ENCODE measurements around the gene KRT38. TPM values are rescaled to one million over a fixed set of nuclear protein-coding genes. Genes with fewer than 3 reads are reported as not detected.
"Not testable (repeated sequence)": the region's sequence is repeated elsewhere in the genome, so short reads cannot be mapped to it uniquely, and the experiment has no call there.

KRT38 gene
- total RNA-seq, 2 experiments from 2014 or later: not detected

DNA sequence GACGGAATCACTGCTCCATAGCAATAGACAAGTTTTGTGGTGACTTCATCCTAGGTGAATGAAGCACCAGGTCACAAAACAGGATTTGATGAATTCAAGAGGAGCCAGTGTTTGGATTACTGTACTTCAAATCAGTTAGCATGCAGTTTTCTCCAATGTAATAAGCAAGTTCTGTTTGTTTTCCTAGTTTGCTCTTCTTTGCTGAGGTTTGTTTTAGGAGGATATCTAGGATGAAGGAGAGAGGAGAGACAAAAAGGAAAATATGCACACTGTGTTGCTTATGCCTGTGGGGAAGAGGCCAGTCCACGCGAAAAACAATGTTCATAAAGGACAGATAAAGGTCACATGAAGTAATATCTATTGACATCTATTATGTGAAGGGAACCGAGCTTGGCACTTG, 25.4 kb downstream of the KRT38 start:
- no peak for DNase-seq
- H3K27me3 Mint-ChIP-seq: peaks cover 2% of the 10 kb centered on the region
- no peak overlapping the region for H3K27ac Mint-ChIP-seq
- no peak overlapping the region for H3K4me3 Mint-ChIP-seq
- ATAC-seq: no peak
- CTCF ChIA-PET: interaction anchor here (0.9 kb wide), 1 partner anchor 233 kb away, joined by 3 read pairs; no protein-coding TSS in a partner anchor
- no peaks in the 10 kb centered on the region for H3K36me3 Mint-ChIP-seq
- H3K9me3 Mint-ChIP-seq (ENCODE audit: low read depth): no peaks in the 10 kb centered on the region
- no peaks in the 10 kb centered on the region for H3K4me1 Mint-ChIP-seq

- Mint-ChIP-seq H3K4me1 (peaks cover 2% of the 10 kb centered on the region), H3K36me3 (no peaks in the 10 kb centered on the region), H3K27ac (no peak overlapping the region), H3K9me3 (ENCODE audit: low read depth) (no peaks in the 10 kb centered on the region), H3K27me3 (peaks cover 2% of the 10 kb centered on the region), H3K4me3 (no peak overlapping the region)
- no peak for DNase-seq
- CTCF ChIA-PET: no interaction called here
- no peak for ATAC-seq
Measured at GRCh38 chr17:41413982-41414381, 26.8 kb downstream of the KRT38 start.

DNA sequence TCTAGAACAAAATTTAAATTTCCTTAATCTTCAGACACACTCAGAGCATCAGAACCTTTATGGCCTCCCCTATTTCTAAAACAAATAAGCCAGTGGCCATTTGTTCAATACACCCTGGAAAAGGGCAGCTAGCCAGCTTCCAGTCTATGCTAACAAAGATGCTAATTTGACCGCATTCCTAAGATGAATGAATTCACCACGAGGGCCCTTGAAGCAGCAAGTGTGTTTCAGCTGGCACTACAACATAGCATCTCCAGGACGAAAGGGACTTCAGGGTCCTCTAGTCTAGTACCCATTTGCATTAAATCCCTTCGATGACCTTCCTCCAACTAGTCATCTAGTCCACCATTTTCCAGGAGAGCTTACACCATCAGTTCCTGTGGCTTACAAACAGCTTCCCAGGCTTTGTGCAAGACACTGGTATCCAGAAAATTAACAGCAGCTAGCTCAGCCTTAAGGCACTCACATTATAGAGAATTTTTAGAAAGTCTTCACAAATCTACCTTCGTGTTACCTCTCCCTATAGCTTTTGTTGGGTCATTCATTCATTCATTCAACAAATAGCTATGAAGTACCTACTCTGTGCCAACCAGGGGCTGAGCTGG, 27.3 kb downstream of the KRT38 start:
- peaks cover 3% of the 10 kb centered on the region for H3K4me1 Mint-ChIP-seq
- CTCF ChIA-PET: interaction anchor here (1.2 kb wide), 1 partner anchor 249 kb away, joined by 3 read pairs; no protein-coding TSS in a partner anchor
- DNase-seq (no peak), ATAC-seq (no peak)
- H3K4me3 Mint-ChIP-seq: no peak overlapping the region
- H3K9me3 Mint-ChIP-seq (ENCODE audit: low read depth): no peaks in the 10 kb centered on the region
- no peak overlapping the region for H3K27ac Mint-ChIP-seq
- no peaks in the 10 kb centered on the region for H3K36me3 Mint-ChIP-seq
- H3K27me3 Mint-ChIP-seq: peaks cover 2% of the 10 kb centered on the region

DNA sequence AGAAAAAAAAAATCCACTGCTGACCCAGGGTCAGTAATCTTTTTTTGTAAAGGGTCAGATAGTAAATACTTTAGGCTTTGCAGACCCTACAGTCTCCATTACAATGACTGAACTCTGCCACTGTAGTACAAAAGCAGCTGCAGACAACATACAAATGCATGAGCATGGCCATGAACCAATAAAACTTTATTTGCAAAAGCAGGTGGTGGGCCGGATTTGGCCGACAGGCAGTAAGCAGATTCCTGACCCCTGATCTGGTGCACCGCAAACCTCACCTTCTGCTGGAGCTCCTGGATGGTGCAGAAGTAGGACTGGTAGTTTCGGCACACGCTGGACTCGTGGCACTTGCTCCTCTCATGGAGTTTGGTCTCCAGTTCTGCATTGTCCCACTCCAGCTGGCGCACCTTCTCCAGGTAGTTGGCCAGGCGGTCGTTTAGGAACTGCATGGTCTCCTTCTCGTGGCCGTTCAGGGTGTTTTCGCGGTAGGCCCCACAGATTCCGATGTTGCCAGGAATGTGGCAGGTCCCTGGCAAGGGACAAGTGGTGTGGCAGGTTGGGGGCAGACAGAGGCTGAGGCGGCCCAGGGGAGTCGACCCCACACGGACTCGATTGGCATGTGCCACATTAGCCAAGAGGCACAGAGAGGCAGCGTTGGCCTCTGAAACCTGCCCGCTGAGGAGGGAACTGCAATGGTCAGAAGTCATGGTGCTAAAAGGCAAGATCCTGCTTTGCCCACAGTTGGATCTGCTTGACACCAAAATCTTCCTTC, 29.5 kb downstream of the KRT38 start:
- H3K4me1 Mint-ChIP-seq: peaks cover 3% of the 10 kb centered on the region
- no peak overlapping the region for H3K4me3 Mint-ChIP-seq
- ATAC-seq: no peak
- no peaks in the 10 kb centered on the region for H3K36me3 Mint-ChIP-seq
- H3K27ac Mint-ChIP-seq: no peak overlapping the region
- CTCF ChIA-PET: interaction anchor here (1.5 kb wide), 1 partner anchor 12 kb away, joined by 3 read pairs; no protein-coding TSS in a partner anchor
- H3K27me3 Mint-ChIP-seq: peaks cover 2% of the 10 kb centered on the region
- DNase-seq: no peak
- H3K9me3 Mint-ChIP-seq (ENCODE audit: low read depth): no peaks in the 10 kb centered on the region

GRCh38 chr17:41407226-41407625, 33.6 kb downstream of the KRT38 start:
- Mint-ChIP-seq H3K4me3 (no peak overlapping the region), H3K4me1 (peaks cover 25% of the 10 kb centered on the region), H3K27ac (no peak overlapping the region), H3K27me3 (peaks cover 2% of the 10 kb centered on the region), H3K36me3 (no peaks in the 10 kb centered on the region), H3K9me3 (ENCODE audit: low read depth) (no peaks in the 10 kb centered on the region)
- DNase-seq (no peak), ATAC-seq (no peak)
- CTCF ChIA-PET: no interaction called here

DNA sequence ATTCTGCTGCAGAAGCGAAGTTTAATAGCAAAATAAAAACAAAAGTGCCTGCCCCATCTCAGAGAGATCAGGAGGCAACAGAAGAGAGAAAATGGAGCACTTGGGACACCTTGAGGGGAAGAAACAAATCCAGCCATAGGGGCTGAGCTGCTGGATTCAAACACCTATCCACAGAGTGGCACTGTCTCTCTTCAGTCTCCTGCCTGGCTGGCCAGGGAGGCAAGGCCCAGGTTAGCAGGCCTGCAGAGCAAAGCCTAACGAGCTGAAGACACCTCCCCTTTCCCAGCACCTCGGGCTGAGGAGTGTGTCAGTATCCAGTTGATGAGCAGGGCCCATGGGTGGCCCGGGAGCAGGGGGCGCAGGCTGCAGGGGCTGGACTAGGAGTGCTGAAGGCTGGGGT, 34.6 kb downstream of the KRT38 start:
- Mint-ChIP-seq H3K36me3 (no peaks in the 10 kb centered on the region), H3K4me3 (no peak overlapping the region), H3K9me3 (ENCODE audit: low read depth) (no peaks in the 10 kb centered on the region), H3K27me3 (no peaks in the 10 kb centered on the region), H3K27ac (no peak overlapping the region), H3K4me1 (peaks cover 27% of the 10 kb centered on the region)
- CTCF ChIA-PET: interaction anchor here (2.5 kb wide), 1 partner anchor 257 kb away, joined by 8 read pairs; no protein-coding TSS in a partner anchor
- no peak for DNase-seq
- no peak for ATAC-seq

DNA sequence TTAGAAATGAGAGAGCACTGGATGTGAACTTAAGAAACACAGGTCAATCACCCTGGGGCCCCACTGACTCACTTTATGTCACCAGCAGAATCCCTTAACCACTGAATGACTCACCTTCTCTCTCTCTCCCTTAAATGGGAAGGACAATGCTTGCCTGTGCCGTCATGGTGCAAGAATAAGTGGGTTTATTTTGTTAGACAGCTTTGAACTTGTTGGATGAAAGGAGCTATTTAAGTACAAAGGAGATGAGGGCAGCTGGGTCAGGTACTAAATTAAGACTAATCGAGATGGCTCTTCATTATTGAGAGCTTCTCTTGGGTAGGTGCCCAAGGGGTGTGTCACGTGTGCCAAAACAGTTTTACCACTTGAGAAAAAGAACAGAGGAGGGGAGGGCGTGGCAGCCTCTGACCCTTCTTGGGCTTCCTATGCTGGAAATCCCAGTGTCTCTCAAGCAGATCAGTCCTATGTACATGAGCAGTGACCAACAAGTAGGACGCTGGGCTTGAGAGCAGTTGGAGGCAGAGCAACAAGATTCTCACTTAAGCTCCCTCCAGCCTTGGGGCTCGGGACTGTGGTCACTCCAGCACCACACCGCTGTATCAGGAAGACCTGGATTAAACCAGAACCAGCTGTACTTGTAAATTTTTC, 36.6 kb downstream of the KRT38 start:
- DNase-seq (peak; percentile 62), ATAC-seq (peak; percentile 85)
- CTCF ChIA-PET: interaction anchor here (0.9 to 2.5 kb wide), 5 partner anchors 75 to 547 kb away, joined by 3 to 8 read pairs (median 4); no protein-coding TSS in a partner anchor
- Mint-ChIP-seq H3K27ac (peak overlapping the region; percentile 15), H3K36me3 (no peaks in the 10 kb centered on the region), H3K27me3 (no peaks in the 10 kb centered on the region), H3K4me1 (peaks cover 27% of the 10 kb centered on the region), H3K4me3 (no peak overlapping the region), H3K9me3 (ENCODE audit: low read depth) (no peaks in the 10 kb centered on the region)

DNA sequence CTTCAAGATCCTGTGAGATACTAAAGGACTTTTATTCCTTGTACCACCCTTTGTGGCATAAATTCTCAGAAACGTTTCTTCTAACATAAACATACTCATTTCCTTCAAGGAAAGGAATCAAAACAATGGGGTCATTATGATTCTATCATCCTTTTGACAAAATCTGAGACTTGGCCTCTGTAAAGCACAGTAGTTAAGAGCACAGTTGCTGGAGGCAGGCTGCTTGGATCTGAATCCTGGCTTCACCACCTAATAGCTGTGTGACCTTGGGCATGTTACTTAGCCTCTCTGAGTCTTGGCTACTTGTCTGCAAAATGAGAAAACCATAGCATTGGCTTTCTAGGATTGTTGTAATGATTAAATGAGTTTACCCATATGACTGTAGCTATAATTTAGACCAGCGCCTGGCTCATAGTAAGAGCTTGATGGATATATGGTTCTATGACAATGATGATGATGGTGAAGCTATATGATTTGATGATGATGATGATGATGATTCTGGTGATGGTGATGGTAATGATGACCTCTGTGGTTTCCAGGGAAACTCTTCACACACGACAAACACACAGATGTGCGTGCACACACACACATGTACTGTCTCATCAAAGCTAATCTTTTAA, 37.3 kb downstream of the KRT38 start:
- CTCF ChIA-PET: interaction anchor here (0.8 to 2.5 kb wide), 5 partner anchors 74 to 547 kb away, joined by 3 to 8 read pairs (median 4); no protein-coding TSS in a partner anchor
- DNase-seq: no peak
- Mint-ChIP-seq H3K27ac (peak overlapping the region; percentile 13), H3K9me3 (ENCODE audit: low read depth) (no peaks in the 10 kb centered on the region), H3K27me3 (no peaks in the 10 kb centered on the region), H3K4me1 (peaks cover 24% of the 10 kb centered on the region), H3K36me3 (no peaks in the 10 kb centered on the region), H3K4me3 (no peak overlapping the region)
- peak; percentile 40 for ATAC-seq

- peaks cover 24% of the 10 kb centered on the region for H3K4me1 Mint-ChIP-seq
- no peak for DNase-seq
- H3K4me3 Mint-ChIP-seq: no peak overlapping the region
- no peaks in the 10 kb centered on the region for H3K9me3 Mint-ChIP-seq (ENCODE audit: low read depth)
- no peak overlapping the region for H3K27ac Mint-ChIP-seq
- ATAC-seq: no peak
- CTCF ChIA-PET: no interaction called here
- H3K36me3 Mint-ChIP-seq: no peaks in the 10 kb centered on the region
- H3K27me3 Mint-ChIP-seq: no peaks in the 10 kb centered on the region
Measured at GRCh38 chr17:41402161-41402560, 38.6 kb downstream of the KRT38 start.

DNA sequence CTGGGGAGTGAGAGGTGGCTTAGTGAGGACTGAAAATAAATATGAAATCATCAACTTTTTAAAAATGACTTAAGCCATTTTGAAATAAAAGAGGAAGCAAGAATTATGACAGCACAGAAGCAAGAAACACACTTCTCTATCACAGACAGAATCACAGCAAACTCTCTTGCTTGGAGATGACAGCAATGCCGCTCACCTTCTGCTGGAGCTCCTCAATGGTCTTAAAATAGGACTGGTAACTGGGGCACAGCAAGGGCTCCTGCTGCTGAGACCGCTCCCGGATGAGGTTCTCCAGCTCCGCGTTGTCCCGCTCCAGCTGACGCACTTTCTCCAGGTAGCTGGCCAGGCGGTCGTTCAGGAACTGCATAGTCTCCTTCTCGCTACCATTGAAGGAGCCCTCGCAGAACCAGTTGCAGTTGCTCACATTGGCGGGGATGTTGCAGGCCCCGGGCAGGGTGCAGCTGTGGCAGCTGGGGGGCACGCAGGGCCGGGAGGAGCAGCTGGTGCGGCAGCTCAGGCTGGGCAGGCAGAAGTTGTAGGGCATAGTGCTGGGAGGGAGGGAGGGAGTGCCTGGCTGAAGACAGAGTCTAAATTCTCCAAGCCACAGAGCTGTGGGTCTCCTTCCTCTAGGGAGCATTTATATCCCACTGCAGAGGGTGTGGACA, 43.7 kb downstream of the KRT38 start, which contains the start of gene KRT31:
TSS of gene KRT31 (minus strand) at position 613 of the 665 bp plus-strand sequence. CDS start at position 544, 69 bp downstream.
- peaks cover 1% of the 10 kb centered on the region for H3K4me1 Mint-ChIP-seq
- no peaks in the 10 kb centered on the region for H3K36me3 Mint-ChIP-seq
- H3K9me3 Mint-ChIP-seq (ENCODE audit: low read depth): no peaks in the 10 kb centered on the region
- H3K4me3 Mint-ChIP-seq: no peak within 1 kb of the TSS
- CTCF ChIA-PET: no interaction called here
- H3K27me3 Mint-ChIP-seq: peaks cover 5% of the 10 kb centered on the region
- no peak within 1 kb of the TSS for H3K27ac Mint-ChIP-seq
- DNase-seq (no peak), ATAC-seq (no peak)

DNA sequence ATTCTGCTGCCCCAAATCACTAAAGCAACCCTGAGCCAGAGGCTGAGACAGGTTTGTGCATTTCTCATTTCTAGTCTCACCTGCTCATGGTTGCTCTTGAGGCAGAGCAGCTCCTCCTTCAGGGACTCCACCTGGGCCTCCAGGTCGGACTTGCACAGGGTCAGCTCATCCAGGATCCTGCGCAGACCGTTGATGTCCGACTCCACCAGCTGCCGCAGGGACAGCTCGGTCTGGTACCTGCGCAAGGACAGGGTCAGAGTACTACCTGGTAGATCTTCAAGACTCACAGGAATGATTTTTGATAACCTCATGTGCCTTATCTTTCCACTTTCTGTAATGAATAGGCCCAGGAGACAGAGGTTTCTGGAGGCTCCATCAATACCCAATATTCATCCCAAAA, 44.4 kb downstream of the KRT38 start:
- CTCF ChIA-PET: no interaction called here
- no peaks in the 10 kb centered on the region for H3K9me3 Mint-ChIP-seq (ENCODE audit: low read depth)
- DNase-seq (no peak), ATAC-seq (no peak)
- peaks cover 10% of the 10 kb centered on the region for H3K27me3 Mint-ChIP-seq
- H3K27ac Mint-ChIP-seq: no peak overlapping the region
- H3K36me3 Mint-ChIP-seq: no peaks in the 10 kb centered on the region
- no peaks in the 10 kb centered on the region for H3K4me1 Mint-ChIP-seq
- no peak overlapping the region for H3K4me3 Mint-ChIP-seq

GRCh38 chr17:41395611-41396010, 45.2 kb downstream of the KRT38 start:
- CTCF ChIA-PET: no interaction called here
- H3K27ac Mint-ChIP-seq: no peak overlapping the region
- no peaks in the 10 kb centered on the region for H3K9me3 Mint-ChIP-seq (ENCODE audit: low read depth)
- ATAC-seq (no peak), DNase-seq (no peak)
- no peaks in the 10 kb centered on the region for H3K4me1 Mint-ChIP-seq
- H3K27me3 Mint-ChIP-seq: peaks cover 15% of the 10 kb centered on the region
- H3K36me3 Mint-ChIP-seq: no peaks in the 10 kb centered on the region
- H3K4me3 Mint-ChIP-seq: no peak overlapping the region

DNA sequence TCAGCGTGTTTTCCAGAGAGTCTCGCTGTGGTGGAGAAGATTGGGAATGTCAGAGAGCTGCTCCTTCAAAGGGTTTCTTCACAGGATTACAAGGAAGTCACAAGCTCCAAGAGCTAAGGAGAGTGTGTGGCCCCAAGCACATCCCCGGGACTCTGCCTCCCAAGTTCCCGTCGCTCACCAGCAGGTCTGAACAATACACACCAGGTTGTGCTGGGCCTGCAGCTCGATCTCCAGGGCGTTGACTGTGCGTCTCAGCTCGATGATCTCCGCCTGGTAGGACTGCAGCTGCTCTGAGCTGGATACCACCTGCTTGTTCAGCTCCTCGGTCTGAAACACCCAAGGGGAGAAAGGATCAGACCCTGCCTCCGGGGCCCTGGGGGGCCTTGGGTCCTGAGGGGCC, 45.7 kb downstream of the KRT38 start:
- H3K27ac Mint-ChIP-seq; DNase-seq; CTCF ChIA-PET; H3K4me1 Mint-ChIP-seq; ATAC-seq; H3K36me3 Mint-ChIP-seq; H3K4me3 Mint-ChIP-seq; H3K9me3 Mint-ChIP-seq (ENCODE audit: low read depth): not testable (repeated sequence)
- peaks cover 19% of the 10 kb centered on the region for H3K27me3 Mint-ChIP-seq

Data from activated CD8-positive, alpha-beta memory T cell treated with anti-CD3 and anti-CD28 coated beads, Interleukin-2, amount 10 ng/mL, durations not matched to agents 7 days and 5 days (primary cell).